WTC11 (cell line): Measurements from ENCODE around the gene YPEL4. TPM values are rescaled to one million over a fixed set of nuclear protein-coding genes. Genes with fewer than 3 reads are reported as not detected.
A peak's percentile ranks its signal among the peaks of the same experiment; 100 is the strongest.

ENCODE experiments used
- AR ChIP-seq: fragments of 250-450 bp; sonication (Bioruptor Pico); IDR thresholded peaks from 2 replicates; pipeline ENCODE4 v1.9.0; 2021; ENCODE audit warnings: mild to moderate bottlenecking
- ATF1 ChIP-seq: sonication (generic); formaldehyde crosslinking; IDR thresholded peaks from 2 replicates; pipeline ENCODE4 v1.8.1; 2023; ENCODE audit warnings: mild to moderate bottlenecking, moderate library complexity, missing genetic modification reagents
- ATF2 ChIP-seq: sonication (generic); formaldehyde crosslinking; IDR thresholded peaks from 2 replicates; pipeline ENCODE4 v1.8.1; 2022; ENCODE audit warnings: low read depth, missing genetic modification reagents, borderline replicate concordance
- CBFB ChIP-seq: sonication (generic); formaldehyde crosslinking; IDR thresholded peaks from 2 replicates; pipeline ENCODE4 v1.8.1; 2022; ENCODE audit warnings: mild to moderate bottlenecking, low read depth, missing genetic modification reagents
- CREM ChIP-seq: sonication (generic); formaldehyde crosslinking; IDR thresholded peaks from 2 replicates; pipeline ENCODE4 v1.8.1; 2022; ENCODE audit warnings: mild to moderate bottlenecking, missing genetic modification reagents, moderate library complexity
- FOXP1 ChIP-seq: sonication (generic); formaldehyde crosslinking; IDR thresholded peaks from 2 replicates; pipeline ENCODE4 v1.8.0; 2022; ENCODE audit warnings: missing genetic modification reagents, mild to moderate bottlenecking, moderate library complexity, borderline replicate concordance
- GABPB1 ChIP-seq: sonication (generic); formaldehyde crosslinking; IDR thresholded peaks from 2 replicates; pipeline ENCODE4 v1.8.1; 2023; ENCODE audit warnings: mild to moderate bottlenecking, missing genetic modification reagents
- IRF1 ChIP-seq: sonication (generic); formaldehyde crosslinking; IDR thresholded peaks from 2 replicates; pipeline ENCODE4 v1.8.0; 2023; ENCODE audit warnings: missing genetic modification reagents
- NR1H2 ChIP-seq: sonication (generic); formaldehyde crosslinking; IDR thresholded peaks from 2 replicates; pipeline ENCODE4 v1.9.0; 2021; ENCODE audit warnings: mild to moderate bottlenecking, moderate library complexity, missing genetic modification reagents
- NR3C1 ChIP-seq: sonication (generic); formaldehyde crosslinking; conservative IDR thresholded peaks from 2 replicates; pipeline ENCODE4 v1.8.1; 2023; ENCODE audit warnings: low read depth, mild to moderate bottlenecking, missing genetic modification reagents
- RORB ChIP-seq: fragments of 250-450 bp; sonication (Bioruptor Pico); IDR thresholded peaks from 2 replicates; pipeline ENCODE4 v1.9.0; 2021; ENCODE audit warnings: mild to moderate bottlenecking
- TEAD4 ChIP-seq: sonication (generic); formaldehyde crosslinking; IDR thresholded peaks from 2 replicates; pipeline ENCODE4 v1.8.0; 2022; ENCODE audit warnings: mild to moderate bottlenecking, missing genetic modification reagents
- USF1 ChIP-seq: sonication (generic); formaldehyde crosslinking; IDR thresholded peaks from 2 replicates; pipeline ENCODE4 v1.8.0; 2022; ENCODE audit warnings: mild to moderate bottlenecking, missing genetic modification reagents
- ZBTB21 ChIP-seq: sonication (generic); formaldehyde crosslinking; IDR thresholded peaks from 2 replicates; pipeline ENCODE4 v1.8.1; 2023; ENCODE audit warnings: mild to moderate bottlenecking, missing genetic modification reagents, borderline replicate concordance
- ZBTB43 ChIP-seq: sonication (generic); formaldehyde crosslinking; IDR thresholded peaks from 2 replicates; pipeline ENCODE4 v1.8.1; 2023; ENCODE audit warnings: mild to moderate bottlenecking, missing genetic modification reagents
- ZNF138 ChIP-seq: sonication (generic); formaldehyde crosslinking; conservative IDR thresholded peaks from 2 replicates; pipeline ENCODE4 v1.8.1; 2022; ENCODE audit warnings: mild to moderate bottlenecking, moderate library complexity, missing genetic modification reagents
- ZNF416 ChIP-seq: fragments of 250-450 bp; sonication (Bioruptor Pico); IDR thresholded peaks from 2 replicates; pipeline ENCODE4 v1.9.0; 2021; ENCODE audit warnings: mild to moderate bottlenecking, inconsistent platforms
- ZNF425 ChIP-seq: fragments of 250-450 bp; sonication (Bioruptor Pico); conservative IDR thresholded peaks from 2 replicates; pipeline ENCODE4 v1.9.0; 2021; ENCODE audit warnings: mild to moderate bottlenecking
- ZNF512 ChIP-seq: sonication (generic); formaldehyde crosslinking; IDR thresholded peaks from 2 replicates; pipeline ENCODE4 v1.8.1; 2022; ENCODE audit warnings: missing genetic modification reagents, borderline replicate concordance
- ZNF532 ChIP-seq: fragments of 250-450 bp; sonication (Bioruptor Pico); IDR thresholded peaks from 2 replicates; pipeline ENCODE4 v1.9.0; 2021; ENCODE audit warnings: mild to moderate bottlenecking, borderline replicate concordance
- ZNF671 ChIP-seq: fragments of 250-450 bp; sonication (Bioruptor Pico); IDR thresholded peaks from 2 replicates; pipeline ENCODE4 v1.8.0; 2021; ENCODE audit warnings: mild to moderate bottlenecking
- total RNA-seq: library from RNA; stranded (reverse); gene quantifications from 3 replicates; pipeline ENCODE4 v1.2.3, GENCODE V29; 2021

Gene YPEL4
- total RNA-seq, 1 experiment from 2014 or later = 0.15 TPM

GRCh38 chr11:57647960-57648800, 1.5 kb downstream of the YPEL4 start (continued):
- TF ChIP-seq AR (CRISPR knock-in tag) (peak; percentile 35; the same call in 1 of the 2 replicates), RORB (CRISPR knock-in tag) (no peak), FOXP1 (no peak), ZBTB21 (CRISPR knock-in tag) (no peak), ZNF532 (CRISPR knock-in tag) (no peak; the same call in none of the 2 replicates), USF1 (CRISPR knock-in tag) (peak; percentile 31; the same call in 1 of the 2 replicates), CREM (CRISPR knock-in tag) (no peak; the same call in 1 of the 2 replicates), IRF1 (CRISPR knock-in tag) (no peak), NR1H2 (CRISPR knock-in tag) (no peak), ZNF512 (CRISPR knock-in tag) (no peak), NR3C1 (no peak), ATF2 (CRISPR knock-in tag) (no peak), ZNF416 (CRISPR knock-in tag) (0 out of 2 replicates have a peak, but pooled peaks have one; percentile 70), TEAD4 (CRISPR knock-in tag) (no peak), ZNF671 (peak; percentile 7; the same call in 1 of the 2 replicates), ZBTB43 (CRISPR knock-in tag) (no peak), ATF1 (CRISPR knock-in tag) (no peak), ZNF425 (peak; percentile 76; the same call in 1 of the 2 replicates), GABPB1 (CRISPR knock-in tag) (no peak), ZNF138 (no peak), CBFB (CRISPR knock-in tag) (no peak)
